T-helper 17 cell (primary cell): ENCODE measurements around the gene DALRD3. TPM values are rescaled to one million over a fixed set of nuclear protein-coding genes. Genes with fewer than 3 reads are reported as not detected.

ENCODE experiments used
- ATAC-seq: fragments of 150-1000 bp; cut with Tn5 transposase; 2 replicates; pipeline ENCODE4 v1.10.0; 2021; ENCODE audit warnings: mild to moderate bottlenecking, moderate library complexity
- DNase-seq, 3 donors: peaks; one replicate each; pipeline versions ENCODE4 v3.0.0 to v3.0.0-alpha.2; 2020 to 2021
- H3K9me3 ChIP-seq: one replicate; pipeline ENCODE4 v1.7.0; 2013; ENCODE audit warnings: low read length, mild to moderate bottlenecking; ENCODE audit not compliant: control insufficient read depth, poor library complexity, severe bottlenecking
- H3K27ac Mint-ChIP-seq: one replicate; pipeline ENCODE4 v1.8.0; 2022; ENCODE audit warnings: mild to moderate bottlenecking, moderate library complexity, mixed read lengths
- H3K27me3 Mint-ChIP-seq: one replicate; pipeline ENCODE4 v1.8.0; 2022; ENCODE audit warnings: mixed read lengths
- H3K36me3 Mint-ChIP-seq: one replicate; pipeline ENCODE4 v1.8.0; 2022; ENCODE audit warnings: low read depth, mixed read lengths
- H3K4me1 Mint-ChIP-seq: one replicate; pipeline ENCODE4 v1.8.0; 2022; ENCODE audit warnings: mild to moderate bottlenecking, mixed read lengths
- H3K4me3 Mint-ChIP-seq: one replicate; pipeline ENCODE4 v1.8.0; 2022; ENCODE audit warnings: mild to moderate bottlenecking, moderate library complexity, mixed read lengths
- total RNA-seq, 4 donors: library from RNA in 2 of 4; stranded (reverse) in 2 of 4; gene quantifications; one replicate each; pipeline ENCODE4 v1.2.3 and lab custom pipeline; 2022 to 2026

Gene DALRD3
- total RNA-seq, 2 donors from 2014 or later, result 21.2 to 27.4 TPM

DNA sequence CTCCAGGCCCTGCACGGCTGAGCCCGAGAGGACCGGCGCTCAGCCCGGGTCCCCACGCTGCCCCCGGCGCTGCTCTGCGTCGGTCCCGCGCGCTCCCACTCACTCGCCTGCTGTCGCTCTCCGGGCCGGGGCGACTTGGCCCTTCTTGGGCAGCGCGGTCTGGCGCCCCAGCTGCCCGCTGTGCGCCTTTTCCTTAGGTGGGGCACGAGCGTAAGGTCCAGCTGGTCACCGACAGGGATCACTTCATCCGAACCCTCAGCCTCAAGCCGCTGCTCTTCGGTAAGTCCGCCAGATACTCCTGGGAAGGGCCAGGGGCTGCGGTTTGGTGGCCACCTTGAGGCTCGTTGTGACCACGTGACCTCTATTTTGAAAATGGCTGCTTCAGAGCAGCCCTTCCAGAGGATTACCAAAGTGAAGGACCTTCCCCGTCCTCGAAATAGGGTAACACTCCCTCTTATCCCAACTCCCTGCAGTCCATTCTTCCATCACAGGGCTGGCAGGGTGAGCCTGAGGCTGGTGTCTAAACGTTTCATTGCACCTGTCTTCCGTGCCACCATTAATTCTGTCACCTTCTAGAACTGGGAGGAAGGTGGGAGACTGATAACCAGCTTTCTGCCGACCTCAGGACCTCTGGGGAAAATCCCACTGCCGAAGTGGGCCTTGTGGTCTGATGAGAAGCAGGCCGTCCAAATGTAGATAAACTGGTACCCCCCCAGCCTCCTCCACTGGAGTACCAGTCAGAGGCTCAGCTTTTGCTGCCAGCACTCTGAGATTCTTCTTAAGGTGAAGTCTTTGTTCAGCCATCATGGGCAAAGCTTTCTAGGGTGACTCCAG is 27.5 kb downstream of the DALRD3 start:
- Mint-ChIP-seq H3K4me1 (peaks cover 38% of the 10 kb centered on the region), H3K27ac (peak overlapping the region; percentile 88)
- DNase-seq, result peak in 1 of 3 donors; percentile 23

GRCh38 chr3:48989796-48990635 is 28.4 kb downstream of the DALRD3 start, which contains the start of gene P4HTM:
TSS of gene P4HTM (plus strand) at chr3:48990241. CDS start at chr3:48990257, 16 bp downstream.
- Mint-ChIP-seq H3K4me3 (peak within 1 kb of the TSS; percentile 97), H3K4me1 (peaks cover 36% of the 10 kb centered on the region), H3K27me3 (no peaks in the 10 kb centered on the region), H3K27ac (peak within 1 kb of the TSS; percentile 96), H3K36me3 (peaks cover 2% of the 10 kb centered on the region)
- ATAC-seq, result peak; percentile 63
- H3K9me3 ChIP-seq, result no peaks in the 10 kb centered on the region
- peak; percentile 43 to 67 (median 56) for DNase-seq

More for the DNA sequence above, 27.5 kb downstream of the DALRD3 start:
- H3K9me3 ChIP-seq, result no peaks in the 10 kb centered on the region
- ATAC-seq, result peak; percentile 30
- peaks cover under 1% of the 10 kb centered on the region for H3K36me3 Mint-ChIP-seq
- H3K4me3 Mint-ChIP-seq, result peak overlapping the region; percentile 97
- H3K27me3 Mint-ChIP-seq, result no peaks in the 10 kb centered on the region

- ATAC-seq, result no peak
- H3K9me3 ChIP-seq, result no peaks in the 10 kb centered on the region
- H3K4me1 Mint-ChIP-seq, result peaks cover 35% of the 10 kb centered on the region
- H3K27me3 Mint-ChIP-seq, result no peaks in the 10 kb centered on the region
- peak overlapping the region; percentile 96 for H3K27ac Mint-ChIP-seq
- DNase-seq, result no peak
- H3K4me3 Mint-ChIP-seq, result peak overlapping the region; percentile 91
- peaks cover 2% of the 10 kb centered on the region for H3K36me3 Mint-ChIP-seq
Observed at GRCh38 chr3:48989126-48989795, 29.1 kb downstream of the DALRD3 start.

DNA sequence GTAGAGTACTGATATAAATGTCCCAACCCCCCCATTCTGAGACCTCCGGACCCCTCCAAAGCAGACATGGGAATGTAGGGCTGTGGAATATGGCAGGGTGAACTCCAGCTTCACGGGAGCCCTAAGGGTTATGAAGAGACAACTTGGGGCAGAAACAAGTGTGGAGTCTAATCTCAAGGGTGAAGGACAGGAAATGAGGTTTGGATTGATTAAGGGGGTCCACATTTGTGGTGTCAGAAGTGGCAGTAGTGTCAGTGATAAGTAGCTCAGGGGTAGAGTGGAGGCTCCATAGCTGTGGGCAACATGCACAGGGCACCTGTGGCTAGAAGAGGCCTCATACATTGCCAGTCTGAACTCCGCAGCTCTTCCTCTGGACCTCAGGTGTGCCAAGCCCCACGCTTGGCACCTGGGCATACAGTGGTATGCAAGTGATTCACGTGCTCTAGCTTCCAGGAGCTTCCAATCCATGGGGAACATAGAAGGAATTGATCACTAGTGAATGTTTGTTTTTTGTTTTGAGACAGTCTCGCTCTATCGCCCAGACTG is 32.5 kb downstream of the DALRD3 start:
- Mint-ChIP-seq H3K4me3 (no peak overlapping the region), H3K36me3 (peaks cover 2% of the 10 kb centered on the region), H3K27me3 (no peaks in the 10 kb centered on the region), H3K4me1 (peaks cover 19% of the 10 kb centered on the region), H3K27ac (peak overlapping the region; percentile 82)
- no peaks in the 10 kb centered on the region for H3K9me3 ChIP-seq
- ATAC-seq (no peak), DNase-seq (no peak)

GRCh38 chr3:48984663-48985062 is 33.7 kb downstream of the DALRD3 start:
- H3K4me3 Mint-ChIP-seq, result no peak overlapping the region
- DNase-seq, result no peak
- H3K36me3 Mint-ChIP-seq, result peaks cover 2% of the 10 kb centered on the region
- H3K27ac Mint-ChIP-seq, result no peak overlapping the region
- peaks cover 16% of the 10 kb centered on the region for H3K4me1 Mint-ChIP-seq
- H3K27me3 Mint-ChIP-seq, result no peaks in the 10 kb centered on the region
- no peaks in the 10 kb centered on the region for H3K9me3 ChIP-seq
- no peak for ATAC-seq

DNA sequence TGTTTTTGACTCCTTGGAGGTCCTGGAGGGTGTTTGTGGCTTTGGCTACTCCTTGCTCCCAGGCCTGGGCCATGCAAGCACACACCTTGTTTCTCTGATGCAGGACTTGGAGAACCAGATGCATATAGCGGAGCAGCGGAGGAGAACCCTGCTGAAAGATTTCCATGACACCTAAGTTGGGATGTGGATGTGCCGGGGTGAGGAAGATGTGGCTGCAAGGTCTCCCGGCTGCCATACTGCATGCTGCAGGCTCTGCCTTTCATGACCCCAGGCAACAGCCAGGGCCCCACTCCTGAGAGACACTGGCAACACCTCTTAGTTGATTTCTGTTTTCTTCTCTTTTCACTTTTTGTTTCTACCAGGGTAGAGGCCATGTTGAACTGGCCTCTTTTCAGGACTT is 35.3 kb downstream of the DALRD3 start:
- Mint-ChIP-seq H3K4me1 (peaks cover 7% of the 10 kb centered on the region), H3K27ac (no peak overlapping the region), H3K27me3 (no peaks in the 10 kb centered on the region), H3K36me3 (peaks cover 7% of the 10 kb centered on the region), H3K4me3 (no peak overlapping the region)
- DNase-seq (no peak), ATAC-seq (no peak)
- no peaks in the 10 kb centered on the region for H3K9me3 ChIP-seq

DNA sequence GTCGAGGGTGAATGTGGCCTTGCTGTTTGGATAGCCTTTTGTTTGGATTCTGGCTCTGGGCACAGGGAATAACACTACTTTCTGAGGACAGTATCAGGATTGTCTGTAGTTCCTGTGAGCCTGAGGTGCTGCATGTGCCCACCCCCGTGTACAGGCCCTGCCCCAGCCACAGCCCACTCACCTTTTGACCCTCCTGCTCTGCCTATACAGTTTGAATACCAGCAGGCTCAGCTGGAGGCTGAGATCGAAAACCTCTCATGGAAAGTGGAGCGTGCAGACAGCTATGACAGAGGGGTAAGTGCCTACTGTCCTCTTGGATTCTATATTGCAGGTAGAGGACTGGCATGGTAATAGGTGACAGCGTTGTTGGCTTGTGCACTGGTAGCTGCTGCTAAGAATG is 35.7 kb downstream of the DALRD3 start:
- Mint-ChIP-seq H3K27ac (no peak overlapping the region), H3K36me3 (peaks cover 8% of the 10 kb centered on the region), H3K4me1 (peaks cover 4% of the 10 kb centered on the region), H3K27me3 (no peaks in the 10 kb centered on the region), H3K4me3 (no peak overlapping the region)
- DNase-seq, result no peak
- no peak for ATAC-seq
- no peaks in the 10 kb centered on the region for H3K9me3 ChIP-seq

GRCh38 chr3:48982016-48982415 is 36.4 kb downstream of the DALRD3 start:
- Mint-ChIP-seq H3K4me3 (no peak overlapping the region), H3K27me3 (no peaks in the 10 kb centered on the region), H3K4me1 (peaks cover 2% of the 10 kb centered on the region), H3K27ac (no peak overlapping the region), H3K36me3 (peaks cover 8% of the 10 kb centered on the region)
- DNase-seq (no peak), ATAC-seq (no peak)
- H3K9me3 ChIP-seq, result no peaks in the 10 kb centered on the region

GRCh38 chr3:48980295-48980694 is 38.1 kb downstream of the DALRD3 start:
- Mint-ChIP-seq H3K36me3 (peaks cover 6% of the 10 kb centered on the region), H3K4me3 (no peak overlapping the region)
- ATAC-seq, result no peak

GRCh38 chr3:48979451-48979850 is 38.9 kb downstream of the DALRD3 start:
- ATAC-seq (no peak), DNase-seq (no peak)
- Mint-ChIP-seq H3K36me3 (peaks cover 6% of the 10 kb centered on the region), H3K27ac (peak overlapping the region; percentile 32), H3K4me3 (no peak overlapping the region), H3K27me3 (no peaks in the 10 kb centered on the region), H3K4me1 (no peaks in the 10 kb centered on the region)
- no peaks in the 10 kb centered on the region for H3K9me3 ChIP-seq

More at GRCh38 chr3:48980295-48980694, 38.1 kb downstream of the DALRD3 start:
- Mint-ChIP-seq H3K27ac (peak overlapping the region; percentile 32), H3K27me3 (no peaks in the 10 kb centered on the region), H3K4me1 (no peaks in the 10 kb centered on the region)
- no peaks in the 10 kb centered on the region for H3K9me3 ChIP-seq
- no peak for DNase-seq

DNA sequence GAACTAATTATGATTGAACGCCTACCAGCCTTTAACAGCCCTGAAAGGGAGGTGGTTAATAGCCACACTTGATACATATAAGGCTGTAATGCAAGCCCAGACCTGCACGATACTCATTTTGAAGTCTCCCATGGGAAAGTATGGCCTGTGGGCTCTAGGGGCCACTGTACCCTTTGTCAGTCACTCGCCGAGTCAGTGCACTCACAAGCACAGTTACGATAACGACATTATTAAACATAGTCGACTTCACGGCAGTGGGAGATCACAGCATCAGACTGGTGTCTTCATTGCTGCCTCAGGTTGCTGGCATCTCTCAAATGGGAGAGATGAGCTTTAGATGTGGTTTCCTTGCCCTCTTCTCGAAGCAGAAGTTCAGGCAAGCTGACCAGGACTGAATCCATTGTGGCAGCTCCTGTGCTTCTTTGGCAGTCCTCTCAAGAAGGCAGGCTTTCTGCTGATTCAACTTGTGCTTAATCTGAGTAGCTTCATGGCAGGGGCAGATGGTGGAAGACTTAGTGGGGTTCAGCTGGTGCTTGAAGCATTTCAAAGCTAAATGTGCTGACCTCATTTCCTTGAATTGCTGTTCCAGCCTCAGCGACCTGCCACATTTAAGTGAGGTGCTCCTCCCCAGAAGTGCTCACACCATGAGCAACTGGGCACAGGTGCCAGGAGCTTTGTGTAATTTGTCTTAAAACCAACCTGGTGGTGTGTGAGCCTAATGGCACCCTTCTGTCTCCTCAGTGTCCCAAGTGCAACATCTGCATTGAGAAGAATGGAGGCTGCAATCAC is 44.1 kb downstream of the DALRD3 start:
- DNase-seq (no peak), ATAC-seq (no peak)
- H3K27me3 Mint-ChIP-seq, result no peaks in the 10 kb centered on the region
- no peak overlapping the region for H3K4me3 Mint-ChIP-seq
- H3K36me3 Mint-ChIP-seq, result peaks cover 5% of the 10 kb centered on the region
- peak overlapping the region; percentile 29 for H3K27ac Mint-ChIP-seq
- H3K9me3 ChIP-seq, result no peaks in the 10 kb centered on the region
- no peaks in the 10 kb centered on the region for H3K4me1 Mint-ChIP-seq

- no peaks in the 10 kb centered on the region for H3K9me3 ChIP-seq
- H3K27me3 Mint-ChIP-seq, result no peaks in the 10 kb centered on the region
- peaks cover 11% of the 10 kb centered on the region for H3K4me1 Mint-ChIP-seq
- DNase-seq (no peak), ATAC-seq (no peak)
- no peaks in the 10 kb centered on the region for H3K36me3 Mint-ChIP-seq
- no peak overlapping the region for H3K27ac Mint-ChIP-seq
- no peak overlapping the region for H3K4me3 Mint-ChIP-seq
Observed at GRCh38 chr3:48970586-48970985, 47.8 kb downstream of the DALRD3 start.
